Activated CD4-positive, alpha-beta T cell treated with anti-CD3 and anti-CD28 coated beads, Interleukin-2, amount 50 U/mL, for 24 hours (primary cell): ENCODE results near the gene DDX18.
A peak's percentile ranks its signal among the peaks of the same experiment; 100 is the strongest.
"Not testable (repeated sequence)": the region's sequence is repeated elsewhere in the genome, so short reads cannot be mapped to it uniquely, and the experiment has no call there.

Source experiments
- DNase-seq, 2 donors: peaks; one replicate each; pipeline ENCODE4 v3.0.0-alpha.2; 2020; ENCODE audit warnings: low read depth in 1 of 2, low spot score in 1 of 2

Gene DDX18

DNA sequence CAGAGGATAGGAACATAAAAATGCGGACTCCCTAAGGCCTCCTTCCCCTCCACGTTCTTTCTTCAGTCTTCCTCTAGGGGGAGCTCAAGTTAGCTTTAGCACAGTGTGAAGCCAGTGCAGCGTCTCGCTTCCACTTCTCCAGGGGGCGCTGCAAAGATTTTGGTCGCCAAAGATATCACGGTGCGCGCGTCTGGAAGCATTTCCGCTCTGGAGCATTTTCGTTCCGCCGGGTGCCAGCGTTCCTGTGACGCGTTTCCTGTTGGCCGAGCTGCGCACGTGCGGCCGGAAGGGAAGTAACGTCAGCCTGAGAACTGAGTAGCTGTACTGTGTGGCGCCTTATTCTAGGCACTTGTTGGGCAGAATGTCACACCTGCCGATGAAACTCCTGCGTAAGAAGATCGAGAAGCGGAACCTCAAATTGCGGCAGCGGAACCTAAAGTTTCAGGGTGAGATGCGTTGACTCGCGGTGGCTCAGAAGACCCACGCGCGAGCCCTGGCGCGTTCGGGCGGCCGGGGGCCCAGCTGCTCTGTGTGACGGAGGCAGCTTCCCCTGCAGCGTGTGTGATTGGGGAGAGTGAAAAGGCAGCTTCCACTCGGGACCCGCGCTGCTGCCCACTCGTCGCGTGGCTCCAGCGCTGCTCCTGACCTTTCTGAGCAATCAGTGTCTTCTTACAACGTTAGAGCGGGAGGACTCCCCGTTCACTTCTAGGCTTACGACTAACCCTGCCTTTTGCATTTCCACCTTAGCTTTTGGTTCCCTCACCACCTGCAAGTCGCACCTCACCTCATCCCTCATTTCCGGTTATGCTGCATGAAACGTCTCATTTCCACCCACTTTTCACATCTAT is at the start of gene DDX18:
Gene DDX18, plus strand, starts transcription at position 275 of the 848 bp plus-strand sequence. Its CDS starts 87 bp downstream, at position 362.
- DNase-seq, result peak; percentile 84 to 99

DNA sequence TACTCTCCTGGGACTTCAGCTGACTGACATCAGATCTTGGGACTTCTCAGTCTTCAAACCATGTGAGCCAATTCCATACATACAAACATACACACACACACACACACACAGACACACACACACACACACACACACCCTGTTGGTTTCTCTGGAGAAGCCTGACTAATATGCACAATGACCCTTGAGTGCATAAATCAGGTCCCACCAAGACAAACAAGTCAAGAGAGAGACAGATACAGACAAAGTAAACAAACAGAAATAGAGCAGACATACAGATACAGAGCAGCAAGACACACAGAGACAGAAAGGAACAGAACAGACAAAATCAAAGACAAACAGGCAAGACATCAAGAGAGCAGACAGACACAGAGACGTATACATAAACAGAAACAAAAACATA is 43.8 kb upstream of the DDX18 start:
- DNase-seq, result no peak

GRCh38 chr2:117771969-117772630 is 42.4 kb upstream of the DDX18 start:
- DNase-seq, result no peak

GRCh38 chr2:117774716-117775115 is 39.8 kb upstream of the DDX18 start:
- no peak for DNase-seq

DNA sequence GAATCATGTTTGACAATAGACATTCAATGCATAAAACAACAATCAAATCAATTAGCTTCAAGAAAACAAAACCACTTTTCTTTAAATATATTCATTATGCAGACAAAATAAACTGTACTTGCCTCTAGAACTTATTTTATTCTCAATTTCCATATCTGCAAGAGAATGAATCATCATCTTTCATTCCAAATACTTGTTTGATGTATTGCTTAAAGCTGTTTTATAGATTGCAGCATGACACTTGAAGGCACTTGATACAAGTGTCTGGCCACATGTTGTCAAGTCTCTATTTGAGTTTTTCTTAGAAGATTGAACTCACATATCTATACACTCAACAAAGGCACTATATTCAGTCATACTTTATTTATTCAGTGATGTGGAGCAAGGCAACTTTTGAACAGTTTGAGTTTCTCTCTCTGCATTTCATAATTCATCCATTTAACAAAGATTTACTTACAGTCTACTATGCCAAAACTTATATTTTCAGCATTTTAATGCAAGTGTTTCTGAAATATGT is 38.7 kb upstream of the DDX18 start:
- DNase-seq, result no peak

DNA sequence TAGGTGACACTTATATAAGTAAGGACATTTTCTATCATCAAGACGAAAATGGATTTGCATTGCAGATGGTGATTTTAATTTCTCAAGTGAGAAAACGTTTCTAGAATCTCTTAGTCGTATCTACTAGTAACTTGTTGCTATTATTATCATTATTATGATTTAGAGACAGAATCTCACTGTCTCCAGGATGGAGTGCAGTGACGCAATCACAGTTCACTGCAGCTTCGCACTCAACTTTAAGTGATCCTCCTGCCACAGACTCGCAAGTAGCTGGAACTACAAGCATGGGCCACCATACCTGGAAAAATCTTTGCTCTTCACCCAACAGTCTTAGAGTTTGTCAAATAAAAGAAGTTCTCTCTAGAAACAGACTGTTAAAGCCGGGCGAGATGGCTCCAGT is 37.6 kb upstream of the DDX18 start:
- DNase-seq, result no peak

- peak in 1 of 2 donors; percentile 32 for DNase-seq
These were observed 28.8 kb upstream of the DDX18 start for GRCh38 chr2:117785740-117786139.

GRCh38 chr2:117786520-117786919 is 28.0 kb upstream of the DDX18 start:
- DNase-seq, result no peak

GRCh38 chr2:117789505-117789904 is 25.0 kb upstream of the DDX18 start:
- no peak for DNase-seq

DNA sequence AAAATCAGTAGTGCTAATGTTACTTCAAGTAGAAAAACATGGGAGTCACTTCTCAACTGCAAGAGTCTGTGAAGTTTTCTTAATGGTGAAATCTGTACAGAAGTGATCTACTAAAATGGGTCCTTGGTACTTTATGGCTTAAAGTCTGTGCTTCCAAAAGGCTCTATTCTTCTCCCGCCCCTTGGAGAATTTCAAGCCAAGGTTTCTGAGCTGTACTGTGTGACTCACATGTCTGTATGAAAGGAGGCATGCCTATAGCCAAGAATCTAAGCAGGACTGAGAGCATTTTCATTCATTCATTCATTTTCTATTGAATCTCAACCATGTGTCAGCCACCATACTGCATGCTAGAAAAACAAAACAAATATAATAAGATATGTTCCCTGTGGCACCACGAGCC is 19.8 kb upstream of the DDX18 start:
- DNase-seq, result no peak

DNA sequence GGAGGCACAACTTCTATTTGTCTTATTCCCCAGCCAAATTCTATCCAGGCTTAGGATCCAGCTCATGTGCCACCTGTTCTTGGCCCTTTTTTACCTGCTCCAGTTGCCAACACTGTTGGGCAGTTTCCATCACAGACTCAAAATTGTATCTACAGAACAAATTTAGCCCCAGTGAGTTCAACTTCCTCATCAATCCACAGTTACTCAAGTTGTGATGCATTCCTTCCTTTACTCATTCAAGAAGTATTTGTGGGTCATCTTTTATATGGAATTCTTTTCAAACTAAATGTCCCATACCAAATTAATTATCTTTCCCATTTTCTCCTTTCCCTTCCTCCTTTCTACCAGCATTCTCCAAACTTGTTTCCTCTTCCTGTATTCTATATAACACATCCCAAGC is 12.7 kb upstream of the DDX18 start:
- no peak for DNase-seq

GRCh38 chr2:117803644-117804325 is 10.7 kb upstream of the DDX18 start:
- DNase-seq, result not testable (repeated sequence)

- no peak for DNase-seq
These were observed 2.0 kb upstream of the DDX18 start for GRCh38 chr2:117812443-117812842.

DNA sequence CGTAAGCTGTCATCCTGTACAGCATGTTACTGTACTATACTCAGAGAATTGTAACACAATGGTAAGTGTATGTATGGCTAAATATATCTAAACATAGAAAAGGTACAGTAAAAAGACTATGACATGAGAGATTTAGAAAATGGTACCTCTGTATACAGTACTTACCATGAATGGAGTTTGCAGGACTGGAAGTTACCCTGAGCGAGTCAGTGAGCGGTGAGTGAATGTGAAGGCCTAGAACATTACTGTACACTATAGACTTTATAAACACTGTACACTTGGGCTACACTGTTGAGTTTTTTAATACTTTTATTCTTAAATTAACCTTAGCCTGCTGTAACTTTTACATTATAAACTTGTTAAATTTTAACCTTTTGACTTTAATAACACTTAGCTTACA is 1.5 kb downstream of the DDX18 start:
- no peak for DNase-seq

DNA sequence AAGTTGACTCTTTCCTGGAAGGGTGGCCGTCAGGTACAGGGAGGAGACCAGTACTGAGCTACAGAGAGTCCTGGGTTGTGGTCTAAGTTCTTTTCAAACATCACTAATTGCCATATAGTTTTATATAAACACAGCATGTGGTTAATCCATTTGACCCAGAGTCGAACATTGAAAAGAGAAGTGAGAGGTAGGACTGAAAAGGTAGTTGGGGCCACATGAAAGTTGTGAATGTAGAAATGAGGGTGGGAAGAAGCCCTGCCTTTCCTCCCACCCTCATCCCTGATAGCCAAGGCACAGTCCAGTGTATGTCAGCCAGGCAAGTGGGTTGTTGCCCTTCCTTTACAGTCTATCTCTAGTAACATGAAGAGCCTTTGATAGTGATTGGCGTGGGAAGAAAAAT is 4.4 kb downstream of the DDX18 start:
- DNase-seq, result no peak

DNA sequence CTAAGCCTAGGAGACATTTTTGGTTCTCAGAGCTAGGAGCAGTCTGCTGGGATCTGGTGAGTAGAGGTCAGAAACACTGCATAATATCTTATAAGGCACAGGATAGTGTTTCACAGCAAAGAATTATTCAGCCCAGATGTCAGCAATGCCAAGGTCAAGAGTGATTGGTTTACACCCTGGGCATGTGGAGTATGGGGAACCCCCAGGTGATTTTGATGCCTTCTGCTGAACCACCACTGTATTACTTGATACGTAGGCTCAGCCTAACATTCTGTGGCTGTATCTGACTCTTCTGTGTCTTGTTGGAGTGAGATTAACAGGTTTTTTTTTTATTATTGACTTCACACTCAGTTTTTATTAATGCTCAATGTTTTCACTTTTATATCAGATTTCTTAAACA is 6.0 kb downstream of the DDX18 start:
- no peak for DNase-seq

GRCh38 chr2:117825437-117825836 is 10.9 kb downstream of the DDX18 start:
- DNase-seq, result no peak

DNA sequence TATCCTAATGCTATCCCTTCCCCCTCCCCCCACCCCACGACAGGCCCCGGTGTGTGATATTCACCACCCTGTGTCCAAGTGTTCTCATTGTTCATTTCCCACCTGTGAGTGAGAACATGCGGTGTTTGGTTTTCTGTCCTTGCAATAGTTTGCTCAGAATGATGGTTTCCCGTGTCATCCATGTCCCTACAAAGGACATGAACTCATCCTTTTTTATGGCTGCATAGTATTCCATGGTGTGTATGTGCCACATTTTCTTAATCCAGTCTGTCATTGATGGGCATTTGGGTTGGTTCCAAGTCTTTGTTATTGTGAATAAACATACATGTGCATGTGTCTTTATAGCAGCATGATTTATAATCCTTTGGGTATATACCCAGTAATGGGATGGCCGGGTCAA is 13.0 kb downstream of the DDX18 start:
- not testable (repeated sequence) for DNase-seq

DNA sequence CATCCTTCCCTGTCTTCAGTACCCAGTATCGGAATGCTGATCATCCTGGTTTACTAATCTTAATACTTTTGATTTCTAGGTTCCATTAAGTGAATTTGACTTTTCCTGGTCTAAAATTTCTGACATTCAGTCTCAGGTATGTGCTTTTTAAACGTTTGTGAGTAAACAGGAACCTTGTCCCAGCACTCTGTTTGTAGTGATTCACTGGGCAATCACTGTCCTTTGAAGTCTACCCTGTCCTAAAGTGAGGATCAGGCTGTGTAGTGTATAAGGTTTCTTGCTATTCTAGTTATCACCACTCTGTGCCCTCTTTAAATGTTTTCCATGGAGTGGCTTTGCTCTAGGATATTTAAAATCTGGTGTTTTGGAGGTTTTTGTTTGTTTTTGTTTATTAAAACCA is 14.4 kb downstream of the DDX18 start:
- DNase-seq, result no peak

DNA sequence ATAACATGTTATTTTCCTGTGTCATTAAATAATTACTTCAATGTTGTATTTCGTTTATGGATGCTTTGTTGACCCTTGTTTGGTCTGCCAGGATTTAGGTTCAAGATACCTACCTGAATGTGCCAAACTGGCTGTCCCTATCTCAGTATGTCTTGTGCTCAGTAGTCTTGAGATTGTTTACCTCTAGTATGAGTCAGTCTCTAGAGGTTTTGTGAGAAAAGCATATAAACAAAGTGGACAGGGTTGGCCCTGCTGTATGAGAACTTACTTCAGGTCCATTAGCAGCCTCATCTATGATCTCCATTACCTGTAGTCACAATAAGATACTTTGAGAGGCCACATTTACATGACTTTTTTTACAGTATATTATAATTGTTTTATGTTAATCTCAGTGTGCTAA is 17.8 kb downstream of the DDX18 start:
- no peak for DNase-seq

DNA sequence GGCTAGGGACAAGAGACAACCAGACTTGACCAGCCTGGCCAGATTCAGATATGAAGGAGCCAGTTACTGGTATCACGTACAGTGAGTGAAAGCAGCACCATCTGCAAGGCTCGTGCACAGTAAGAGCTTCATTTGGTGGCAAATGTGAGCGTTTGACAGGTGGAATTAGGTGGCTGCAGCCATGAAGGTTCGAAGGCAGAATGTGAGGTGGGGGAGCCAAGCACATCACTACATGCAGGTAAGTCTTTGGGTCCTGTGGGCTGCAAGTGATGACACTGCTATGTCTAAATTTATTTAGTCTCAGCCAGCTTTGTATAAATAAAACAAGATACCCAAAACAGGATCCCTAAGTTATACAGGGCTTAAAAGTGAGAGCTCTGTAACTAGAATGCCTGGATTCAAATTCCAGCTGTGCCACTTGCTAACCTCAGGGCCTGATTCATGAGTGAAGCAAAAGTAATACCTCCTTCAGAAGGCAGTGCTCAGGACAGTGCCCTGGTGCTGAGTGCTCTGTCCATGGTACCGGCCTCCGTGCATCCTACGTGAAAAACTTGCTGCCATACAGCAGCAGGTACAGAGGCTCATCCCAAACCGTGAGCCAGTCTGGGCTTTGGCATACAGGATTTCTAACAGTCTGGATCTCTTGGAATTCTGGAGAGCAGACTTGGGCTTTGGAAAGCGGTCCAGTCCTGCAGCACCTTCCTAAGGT is 18.6 kb downstream of the DDX18 start:
- DNase-seq, result no peak
